ENCODE results near the gene RNF220. TPM values are rescaled to one million over a fixed set of nuclear protein-coding genes. Genes with fewer than 3 reads are reported as not detected.

RNF220 gene
- total and polyA plus RNA-seq, 9 of the 15 experiments (the other 6 are each of a cell fraction or from before 2014, with no cell fraction given): 5.1 to 117 (median 66.9) TPM

GRCh38 chr1:44531785-44532566 lies 126.9 kb downstream of the RNF220 start (continued):
- TF ChIP-seq ZNF561 (CRISPR knock-in tag; conservative IDR thresholded peaks at IDR 0.05): no peak
- TF ChIP-seq ZFP36 (IDR thresholded peaks at IDR 0.05; ENCODE audit: low read depth, low read length, partially characterized antibody): peak; percentile 24
- TF ChIP-seq, protein P1, sequence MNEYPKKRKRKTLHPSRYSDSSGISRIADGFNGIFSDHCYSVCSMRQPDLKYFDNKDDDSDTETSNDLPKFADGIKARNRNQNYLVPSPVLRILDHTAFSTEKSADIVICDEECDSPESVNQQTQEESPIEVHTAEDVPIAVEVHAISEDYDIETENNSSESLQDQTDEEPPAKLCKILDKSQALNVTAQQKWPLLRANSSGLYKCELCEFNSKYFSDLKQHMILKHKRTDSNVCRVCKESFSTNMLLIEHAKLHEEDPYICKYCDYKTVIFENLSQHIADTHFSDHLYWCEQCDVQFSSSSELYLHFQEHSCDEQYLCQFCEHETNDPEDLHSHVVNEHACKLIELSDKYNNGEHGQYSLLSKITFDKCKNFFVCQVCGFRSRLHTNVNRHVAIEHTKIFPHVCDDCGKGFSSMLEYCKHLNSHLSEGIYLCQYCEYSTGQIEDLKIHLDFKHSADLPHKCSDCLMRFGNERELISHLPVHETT (CRISPR knock-in tag; conservative IDR thresholded peaks at IDR 0.05 in 1 of 2, IDR thresholded peaks at IDR 0.05 in 1 of 2): no peak; a peak in 1 of 4 replicates
- TF ChIP-seq ZBTB9 (CRISPR knock-in tag; IDR thresholded peaks at IDR 0.05): no peak
- no peak for TF ChIP-seq HMG20A (CRISPR knock-in tag; conservative IDR thresholded peaks at IDR 0.05)
- TF ChIP-seq, protein P2, sequence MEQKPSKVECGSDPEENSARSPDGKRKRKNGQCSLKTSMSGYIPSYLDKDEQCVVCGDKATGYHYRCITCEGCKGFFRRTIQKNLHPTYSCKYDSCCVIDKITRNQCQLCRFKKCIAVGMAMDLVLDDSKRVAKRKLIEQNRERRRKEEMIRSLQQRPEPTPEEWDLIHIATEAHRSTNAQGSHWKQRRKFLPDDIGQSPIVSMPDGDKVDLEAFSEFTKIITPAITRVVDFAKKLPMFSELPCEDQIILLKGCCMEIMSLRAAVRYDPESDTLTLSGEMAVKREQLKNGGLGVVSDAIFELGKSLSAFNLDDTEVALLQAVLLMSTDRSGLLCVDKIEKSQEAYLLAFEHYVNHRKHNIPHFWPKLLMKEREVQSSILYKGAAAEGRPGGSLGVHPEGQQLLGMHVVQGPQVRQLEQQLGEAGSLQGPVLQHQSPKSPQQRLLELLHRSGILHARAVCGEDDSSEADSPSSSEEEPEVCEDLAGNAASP (IDR thresholded peaks at IDR 0.05): no peak
- peak in 1 of 2 experiments; percentile 79; a peak in 2 of 4 replicates for TF ChIP-seq TBL1XR1 (IDR thresholded peaks at IDR 0.05; ENCODE audit: low read length in 2 of 2)
- no peak for TF ChIP-seq ZNF764 (CRISPR knock-in tag; IDR thresholded peaks at IDR 0.05; ENCODE audit: low read depth)
- TF ChIP-seq RBBP5 (IDR thresholded peaks at IDR 0.05; ENCODE audit: borderline replicate concordance, insufficient read depth, low read length, poor library complexity, severe bottlenecking): no peak
- no peak for TF ChIP-seq ZNF124 (CRISPR knock-in tag; IDR thresholded peaks at IDR 0.05)
- TF ChIP-seq NRF1 (conservative IDR thresholded peaks at IDR 0.05 in 1 of 2, IDR thresholded peaks at IDR 0.05 in 1 of 2): peak in 1 of 2 experiments; percentile 31; a peak in 1 of 4 replicates
- no peak for TF ChIP-seq ZNF3 (CRISPR knock-in tag; IDR thresholded peaks at IDR 0.05)
- no peak for TF ChIP-seq FOXJ3 (CRISPR knock-in tag; IDR thresholded peaks at IDR 0.05)
- TF ChIP-seq RBM34 (IDR thresholded peaks at IDR 0.05; ENCODE audit: borderline replicate concordance, insufficient read depth, low read length): no peak
- no peak for TF ChIP-seq SRSF3 (IDR thresholded peaks at IDR 0.05; ENCODE audit: insufficient read depth, low read length)
- TF ChIP-seq, protein P3, sequence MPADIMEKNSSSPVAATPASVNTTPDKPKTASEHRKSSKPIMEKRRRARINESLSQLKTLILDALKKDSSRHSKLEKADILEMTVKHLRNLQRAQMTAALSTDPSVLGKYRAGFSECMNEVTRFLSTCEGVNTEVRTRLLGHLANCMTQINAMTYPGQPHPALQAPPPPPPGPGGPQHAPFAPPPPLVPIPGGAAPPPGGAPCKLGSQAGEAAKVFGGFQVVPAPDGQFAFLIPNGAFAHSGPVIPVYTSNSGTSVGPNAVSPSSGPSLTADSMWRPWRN (IDR thresholded peaks at IDR 0.05; ENCODE audit: low read depth): 0 out of 2 replicates have a peak, but pooled peaks have one; percentile 13
- TF ChIP-seq ZNF212 (CRISPR knock-in tag; IDR thresholded peaks at IDR 0.05): no peak
- peak; percentile 100 for TF ChIP-seq ZNF354B (CRISPR knock-in tag; IDR thresholded peaks at IDR 0.05)
- TF ChIP-seq TARDBP (IDR thresholded peaks at IDR 0.05): no peak; the same call in 1 of the 2 replicates
- TF ChIP-seq GTF2E2 (tag; IDR thresholded peaks at IDR 0.05): peak; percentile 78; the same call in 1 of the 2 replicates
- TF ChIP-seq, protein P4, sequence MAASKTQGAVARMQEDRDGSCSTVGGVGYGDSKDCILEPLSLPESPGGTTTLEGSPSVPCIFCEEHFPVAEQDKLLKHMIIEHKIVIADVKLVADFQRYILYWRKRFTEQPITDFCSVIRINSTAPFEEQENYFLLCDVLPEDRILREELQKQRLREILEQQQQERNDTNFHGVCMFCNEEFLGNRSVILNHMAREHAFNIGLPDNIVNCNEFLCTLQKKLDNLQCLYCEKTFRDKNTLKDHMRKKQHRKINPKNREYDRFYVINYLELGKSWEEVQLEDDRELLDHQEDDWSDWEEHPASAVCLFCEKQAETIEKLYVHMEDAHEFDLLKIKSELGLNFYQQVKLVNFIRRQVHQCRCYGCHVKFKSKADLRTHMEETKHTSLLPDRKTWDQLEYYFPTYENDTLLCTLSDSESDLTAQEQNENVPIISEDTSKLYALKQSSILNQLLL (CRISPR knock-in tag; IDR thresholded peaks at IDR 0.05; ENCODE audit: borderline replicate concordance): no peak
- no peak for TF ChIP-seq SNIP1 (IDR thresholded peaks at IDR 0.05; ENCODE audit: low read depth)

Measured in K562 (cell line).